LNCaP clone FGC (cell line): ENCODE results near the gene SYCE3.

Source experiments
- DNase-seq: peaks from one replicate; pipeline ENCODE4 v3.0.0-alpha.2; 2011; ENCODE audit warnings: low read depth
- H3K4me3 ChIP-seq: 2 replicates; pipeline ENCODE4 v1.5.1; 2011; ENCODE audit warnings: mild to moderate bottlenecking, low read depth, low read length, control low read depth
- TF ChIP-seq, protein P1 (sequence below): IDR thresholded peaks from 2 replicates; pipeline ENCODE4 v1.5.1; 2012; ENCODE audit warnings: mild to moderate bottlenecking; ENCODE audit not compliant: control insufficient read depth, insufficient read depth; ENCODE audit errors: extremely low read depth

Gene SYCE3, protein sequence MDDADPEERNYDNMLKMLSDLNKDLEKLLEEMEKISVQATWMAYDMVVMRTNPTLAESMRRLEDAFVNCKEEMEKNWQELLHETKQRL

DNA sequence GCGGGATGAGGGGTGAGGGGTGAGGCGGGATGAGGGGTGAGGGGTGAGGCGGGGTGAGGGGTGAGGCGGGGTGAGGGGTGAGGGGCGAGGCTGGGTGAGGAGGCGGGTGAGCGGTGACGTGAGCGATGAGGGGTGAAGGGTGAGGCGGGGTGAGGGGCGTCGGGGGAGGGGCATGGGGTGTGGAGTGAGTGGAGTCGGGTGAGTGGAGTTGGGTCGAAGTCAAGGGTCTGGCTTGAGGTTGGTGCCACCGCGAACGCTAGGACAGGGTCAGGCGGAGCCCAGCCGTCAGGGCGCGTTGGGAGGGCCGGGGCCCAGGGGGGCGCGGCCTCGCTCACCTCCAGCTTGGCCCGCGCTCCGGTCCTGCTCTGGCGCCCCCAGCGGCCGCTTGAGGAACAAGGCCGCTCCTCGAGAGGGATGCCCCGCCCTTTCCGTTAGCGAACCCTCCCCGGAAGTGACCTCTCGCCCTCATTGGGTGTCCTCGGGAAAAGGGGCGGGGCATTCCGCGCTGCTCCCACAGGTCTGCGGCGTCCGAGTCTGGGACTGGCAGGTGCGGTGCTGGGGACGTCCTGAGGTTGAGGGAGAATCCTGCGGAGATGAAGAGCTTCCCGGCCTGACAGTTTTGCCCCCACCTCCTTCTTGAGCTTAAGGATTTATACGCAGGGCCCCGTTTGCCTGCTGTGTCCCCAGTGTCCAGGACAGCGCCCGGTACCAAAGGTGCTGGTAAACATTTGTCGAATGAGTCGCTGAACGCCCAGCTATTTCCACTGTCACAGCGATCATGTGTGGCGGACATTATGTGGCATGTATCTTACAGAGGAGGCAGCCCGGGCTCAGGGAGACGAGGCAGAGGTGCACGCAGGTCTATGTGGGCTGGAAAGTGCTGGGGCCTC, at the start of gene SYCE3:
TSS of gene SYCE3 (minus strand) at position 397 of the 890 bp plus-strand sequence. CDS start 6,514 bp downstream, outside the sequence.
- DNase-seq = peak; percentile 80
- peak within 1 kb of the TSS; percentile 57 for H3K4me3 ChIP-seq
- TF ChIP-seq, protein P1, sequence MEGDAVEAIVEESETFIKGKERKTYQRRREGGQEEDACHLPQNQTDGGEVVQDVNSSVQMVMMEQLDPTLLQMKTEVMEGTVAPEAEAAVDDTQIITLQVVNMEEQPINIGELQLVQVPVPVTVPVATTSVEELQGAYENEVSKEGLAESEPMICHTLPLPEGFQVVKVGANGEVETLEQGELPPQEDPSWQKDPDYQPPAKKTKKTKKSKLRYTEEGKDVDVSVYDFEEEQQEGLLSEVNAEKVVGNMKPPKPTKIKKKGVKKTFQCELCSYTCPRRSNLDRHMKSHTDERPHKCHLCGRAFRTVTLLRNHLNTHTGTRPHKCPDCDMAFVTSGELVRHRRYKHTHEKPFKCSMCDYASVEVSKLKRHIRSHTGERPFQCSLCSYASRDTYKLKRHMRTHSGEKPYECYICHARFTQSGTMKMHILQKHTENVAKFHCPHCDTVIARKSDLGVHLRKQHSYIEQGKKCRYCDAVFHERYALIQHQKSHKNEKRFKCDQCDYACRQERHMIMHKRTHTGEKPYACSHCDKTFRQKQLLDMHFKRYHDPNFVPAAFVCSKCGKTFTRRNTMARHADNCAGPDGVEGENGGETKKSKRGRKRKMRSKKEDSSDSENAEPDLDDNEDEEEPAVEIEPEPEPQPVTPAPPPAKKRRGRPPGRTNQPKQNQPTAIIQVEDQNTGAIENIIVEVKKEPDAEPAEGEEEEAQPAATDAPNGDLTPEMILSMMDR = peak; percentile 83

DNA sequence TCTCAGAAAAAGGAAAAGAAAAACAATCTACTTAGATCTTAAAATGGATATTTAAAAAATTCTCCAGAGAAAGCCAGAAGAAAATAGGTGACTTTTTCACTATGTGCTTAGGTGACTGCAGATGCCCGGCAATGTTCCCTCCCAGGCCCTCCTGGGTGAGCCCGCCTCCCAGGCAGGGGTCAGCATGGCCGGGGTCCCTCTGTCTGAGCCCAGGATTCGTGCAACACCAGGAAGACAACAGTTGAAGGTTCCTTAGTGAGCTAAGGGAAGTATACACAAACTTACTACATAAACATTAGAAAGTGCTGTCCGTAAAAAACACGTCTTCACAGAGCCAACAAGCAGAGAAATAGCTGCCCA, 49.4 kb upstream of the SYCE3 start:
- no peak overlapping the region for H3K4me3 ChIP-seq
- TF ChIP-seq, protein P1 = no peak
- no peak for DNase-seq

DNA sequence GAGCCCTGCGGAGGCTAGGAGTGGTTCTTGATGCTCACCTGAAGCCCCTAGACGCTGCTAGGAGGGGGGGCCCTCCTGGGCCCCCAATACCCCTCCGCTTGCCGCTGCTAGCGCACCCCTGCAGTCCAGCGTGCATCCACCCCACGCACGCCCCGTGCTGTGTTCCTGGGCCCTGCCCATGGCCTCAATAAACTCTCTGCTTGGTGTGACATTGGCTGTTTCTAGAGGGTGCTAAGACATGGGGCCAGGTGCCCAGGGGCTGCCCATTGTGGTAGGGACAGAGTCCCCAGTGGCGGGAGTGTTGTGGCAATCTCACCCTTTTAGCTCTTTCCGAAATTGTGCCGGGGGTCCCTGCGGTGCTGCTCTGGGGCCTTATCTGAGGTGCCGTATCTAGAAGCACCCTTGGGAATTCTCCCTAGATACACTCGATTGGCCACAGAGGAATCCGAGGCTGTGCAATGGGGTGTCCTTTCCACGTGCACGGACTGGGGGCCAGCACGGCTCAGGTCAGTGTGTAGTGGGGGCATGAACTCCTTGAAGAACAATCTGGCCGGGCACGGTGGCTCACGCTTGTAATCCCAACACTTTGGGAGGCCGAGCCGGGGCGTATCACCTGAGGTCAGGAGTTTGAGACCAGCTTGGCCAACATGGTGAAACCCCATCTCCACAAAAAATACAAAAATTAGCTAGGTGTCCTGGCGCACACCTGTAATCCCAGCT, 48.8 kb upstream of the SYCE3 start:
- no peak for DNase-seq
- H3K4me3 ChIP-seq = no peak overlapping the region
- TF ChIP-seq, protein P1 = no peak

DNA sequence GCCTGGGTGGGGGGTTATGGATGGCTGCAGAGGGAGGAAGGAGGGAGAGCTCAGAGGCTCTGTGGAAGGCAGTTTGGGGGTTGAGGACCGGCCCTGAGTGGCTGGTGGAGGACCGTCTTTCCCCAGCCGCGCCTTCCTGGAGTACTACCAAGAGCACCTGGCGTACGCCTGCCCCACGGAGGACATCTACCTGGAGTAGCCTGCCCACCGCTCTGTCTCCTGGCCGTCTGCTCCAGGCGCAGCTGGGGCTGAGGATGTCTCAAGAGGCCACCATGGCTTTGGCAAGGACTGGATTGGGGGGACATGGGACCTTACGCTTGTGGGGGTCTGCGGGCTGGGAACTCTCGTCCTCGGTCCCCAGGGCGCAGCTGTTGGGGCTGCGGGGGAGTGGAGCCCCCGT, 47.9 kb upstream of the SYCE3 start:
- DNase-seq = no peak
- TF ChIP-seq, protein P1 = no peak
- no peak overlapping the region for H3K4me3 ChIP-seq

DNA sequence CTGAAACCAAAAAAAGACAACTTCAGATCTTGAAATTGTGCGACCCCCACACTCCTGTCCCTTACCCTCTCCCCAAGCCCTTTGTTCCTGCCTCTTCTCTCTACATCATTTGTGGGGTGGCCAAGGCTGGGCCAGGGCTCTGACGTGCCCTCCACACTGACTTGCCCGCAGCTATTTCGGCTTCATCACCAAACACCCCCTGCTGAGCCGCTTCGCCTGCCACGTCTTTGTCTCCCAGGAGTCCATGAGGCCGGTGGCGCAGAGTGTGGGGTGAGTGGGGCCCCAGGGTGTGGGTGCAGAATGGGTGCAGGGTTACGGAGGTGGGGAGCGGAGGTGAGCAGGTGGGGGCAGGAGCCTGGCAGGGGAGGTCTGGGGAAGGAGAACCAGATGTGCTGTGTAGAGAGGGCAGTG, 47.3 kb upstream of the SYCE3 start:
- no peak overlapping the region for H3K4me3 ChIP-seq
- TF ChIP-seq, protein P1 = no peak
- DNase-seq = no peak

DNA sequence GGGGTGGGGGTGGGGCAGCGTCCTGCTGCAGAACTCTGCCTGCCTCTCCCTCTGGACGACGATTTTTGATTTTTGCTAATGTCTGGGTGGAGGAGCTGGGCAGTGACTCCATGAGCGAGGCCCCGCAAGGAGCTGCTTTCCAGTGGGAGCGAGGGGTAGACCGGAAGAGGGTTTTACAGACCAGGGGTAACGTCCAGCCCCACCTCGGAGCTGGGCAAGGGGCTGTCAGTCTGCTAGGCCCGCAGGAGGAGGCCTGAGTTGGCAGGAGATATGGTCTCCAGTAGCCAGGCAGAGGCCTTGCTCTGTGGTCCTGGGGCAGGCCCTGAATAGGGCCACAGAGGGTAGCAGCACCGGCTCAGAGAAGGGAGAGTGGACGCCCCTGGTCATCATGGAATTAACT, 46.9 kb upstream of the SYCE3 start:
- TF ChIP-seq, protein P1 = no peak
- DNase-seq = no peak
- H3K4me3 ChIP-seq = no peak overlapping the region
